Erythroblast (primary cell): ENCODE data around the gene TAS1R2.

Source experiments
- GATA1 ChIP-seq: IDR thresholded peaks from 2 replicates; pipeline ENCODE4 v1.6.1; 2011; ENCODE audit warnings: low read depth, mild to moderate bottlenecking, control low read depth, low read length, moderate library complexity
- POLR2A ChIP-seq: IDR thresholded peaks from 2 replicates; pipeline ENCODE4 v1.6.1; 2011; ENCODE audit warnings: mild to moderate bottlenecking, low read length

- TF ChIP-seq POLR2A (no peak), GATA1 (no peak)
Measured at GRCh38 chr1:18798946-18799345, 60.5 kb downstream of the TAS1R2 start.
